ENCODE data around the gene DAB2IP. TPM values are rescaled to one million over a fixed set of nuclear protein-coding genes. Genes with fewer than 3 reads are reported as not detected.

DAB2IP gene
- polyA plus RNA-seq, 12 donors: 29.6 to 49.8 (median 38.4) TPM; not detected in 1

GRCh38 chr9:121701736-121702261 lies 50.4 kb downstream of the DAB2IP start:
- DNase-seq: no peak

- no peak for DNase-seq
Observed at GRCh38 chr9:121703014-121703734, 51.7 kb downstream of the DAB2IP start.

GRCh38 chr9:121704281-121704680 lies 52.8 kb downstream of the DAB2IP start:
- DNase-seq: no peak

- no peak for DNase-seq
Observed at GRCh38 chr9:121706149-121706750, 54.8 kb downstream of the DAB2IP start.

GRCh38 chr9:121707477-121708424 lies 56.3 kb downstream of the DAB2IP start:
- DNase-seq: no peak

GRCh38 chr9:121708768-121709488 lies 57.5 kb downstream of the DAB2IP start:
- no peak for DNase-seq

- DNase-seq: no peak
Observed at GRCh38 chr9:121709798-121710197, 58.4 kb downstream of the DAB2IP start.

- DNase-seq: no peak
Observed at GRCh38 chr9:121711281-121711680, 59.8 kb downstream of the DAB2IP start.

GRCh38 chr9:121711797-121712196 lies 60.4 kb downstream of the DAB2IP start:
- no peak for DNase-seq

- DNase-seq: no peak
Observed at GRCh38 chr9:121713400-121714070, 62.1 kb downstream of the DAB2IP start.

- no peak for DNase-seq
Observed at GRCh38 chr9:121714075-121714705, 62.8 kb downstream of the DAB2IP start.

GRCh38 chr9:121714873-121715272 lies 63.4 kb downstream of the DAB2IP start:
- DNase-seq: no peak

- no peak for DNase-seq
Observed at GRCh38 chr9:121717141-121717991, 65.9 kb downstream of the DAB2IP start.

GRCh38 chr9:121718084-121718483 lies 66.7 kb downstream of the DAB2IP start:
- DNase-seq: no peak

GRCh38 chr9:121718501-121718900 lies 67.1 kb downstream of the DAB2IP start:
- DNase-seq: no peak

- no peak for DNase-seq
Observed at GRCh38 chr9:121720311-121721057, 69.0 kb downstream of the DAB2IP start.

GRCh38 chr9:121721058-121721350 lies 69.6 kb downstream of the DAB2IP start:
- no peak for DNase-seq

- DNase-seq: no peak
Observed at GRCh38 chr9:121721770-121722169, 70.3 kb downstream of the DAB2IP start.
